SK-N-SH (cell line): ENCODE data around the gene OR1N1. TPM values are rescaled to one million over a fixed set of nuclear protein-coding genes. Genes with fewer than 3 reads are reported as not detected.

Source experiments
- CTCF ChIA-PET: fragments of 300-600, 350-600 bp; formaldehyde crosslinking; extraction: SDS; loops from one replicate; lab custom pipeline; 2021; lab: Yijun Ruan, JAX
- POLR2A ChIA-PET: fragments of 350-600 bp; sonication (Branson Sonifier 250); formaldehyde crosslinking; extraction: SDS; loops from one replicate; lab custom pipeline; 2020; ENCODE audit warnings: antibody characterized with exemption, inconsistent platforms; lab: Yijun Ruan, JAX
- DNase-seq: peaks from one replicate; pipeline ENCODE4 v3.0.0; 2012
- H2AFZ ChIP-seq: fragments of 200-600 bp; sonication (generic); 2 replicates; pipeline ENCODE4 v1.8.1; 2016; ENCODE audit warnings: antibody characterized with exemption, mild to moderate bottlenecking, low read depth
- H3F3A ChIP-seq: fragments of 200-600 bp; sonication (generic); replicated peaks from 2 replicates; pipeline ENCODE3; 2016; ENCODE audit warnings: antibody characterized with exemption, mild to moderate bottlenecking; ENCODE audit not compliant: insufficient read depth
- H3K27ac ChIP-seq, 2 experiments: fragments of 200-500 bp in 1 of 2; fragments of 200-600 bp in 1 of 2; sonication (Bioruptor generic) in 1 of 2; sonication (generic), shearing (Covaris generic) in 1 of 2; 2 replicates each; pipeline versions ENCODE4 v1.5.1 to v1.6.1; 2014 to 2016; ENCODE audit warnings: low read depth in 2 of 2, inconsistent platforms in 1 of 2, low read length in 1 of 2, mild to moderate bottlenecking in 1 of 2, mixed read lengths in 1 of 2
- H3K27me3 ChIP-seq: fragments of 200-600 bp; sonication (generic), shearing (Covaris generic); 2 replicates; pipeline ENCODE4 v1.6.1; 2016; ENCODE audit warnings: mixed run types; ENCODE audit not compliant: insufficient read depth
- H3K36me3 ChIP-seq, 2 experiments: fragments of 200-500 bp in 1 of 2; fragments of 200-600 bp in 1 of 2; sonication (Bioruptor generic) in 1 of 2; sonication (generic) in 1 of 2; replicated peaks in 1 of 2; 2 replicates each; pipeline versions ENCODE3 to v1.5.1; 2014 to 2016; ENCODE audit warnings: low read length in 1 of 2, mild to moderate bottlenecking in 1 of 2; ENCODE audit not compliant: insufficient read depth in 2 of 2, control insufficient read depth in 1 of 2
- H3K4me1 ChIP-seq, 2 experiments: fragments of 200-500 bp in 1 of 2; fragments of 200-600 bp in 1 of 2; sonication (Bioruptor generic) in 1 of 2; sonication (generic), shearing (Covaris generic) in 1 of 2; 2 replicates each; pipeline versions ENCODE4 v1.5.1 to v1.6.1; 2014 to 2016; ENCODE audit warnings: low read depth in 1 of 2, low read length in 1 of 2, mixed run types in 1 of 2; ENCODE audit not compliant: insufficient read depth in 2 of 2, control insufficient read depth in 1 of 2
- H3K4me2 ChIP-seq: fragments of 200-600 bp; sonication (generic), shearing (Covaris generic); 2 replicates; pipeline ENCODE4 v1.6.1; 2017; ENCODE audit warnings: mixed run types
- H3K4me3 ChIP-seq, 2 experiments: fragments of 200-500 bp in 1 of 2; fragments of 200-600 bp in 1 of 2; sonication (Bioruptor generic) in 1 of 2; sonication (generic), shearing (Covaris generic) in 1 of 2; 2 replicates each; pipeline versions ENCODE4 v1.5.1 to v1.8.1; 2014 to 2016; ENCODE audit warnings: low read depth in 2 of 2, inconsistent platforms in 1 of 2, low read length in 1 of 2, mild to moderate bottlenecking in 1 of 2, mixed read lengths in 1 of 2, moderate library complexity in 1 of 2
- H3K79me2 ChIP-seq: fragments of 200-600 bp; sonication (generic); 2 replicates; pipeline ENCODE4 v1.8.1; 2017; ENCODE audit warnings: mild to moderate bottlenecking; ENCODE audit not compliant: insufficient read depth
- H3K9ac ChIP-seq: fragments of 200-600 bp; sonication (generic); 2 replicates; pipeline ENCODE4 v1.6.1; 2017; ENCODE audit warnings: mixed run types
- H3K9me2 ChIP-seq: fragments of 200-600 bp; sonication (generic); 2 replicates; pipeline ENCODE4 v1.6.1; 2017; ENCODE audit warnings: mixed run types
- H3K9me3 ChIP-seq: fragments of 200-600 bp; sonication (generic); 2 replicates; pipeline ENCODE4 v1.6.1; 2017; ENCODE audit warnings: mixed run types, mild to moderate bottlenecking, moderate library complexity
- H4K20me1 ChIP-seq: fragments of 200-600 bp; sonication (generic); 2 replicates; pipeline ENCODE4 v1.6.1; 2017; ENCODE audit warnings: mild to moderate bottlenecking, mixed run types; ENCODE audit not compliant: insufficient read depth
- CHD2 ChIP-seq: fragments of 150-350 bp; IDR thresholded peaks from 2 replicates; pipeline ENCODE4 v1.6.1; 2018; ENCODE audit warnings: low read length; ENCODE audit not compliant: partially characterized antibody
- EP300 ChIP-seq, 2 experiments: IDR thresholded peaks; 2 replicates each; pipeline versions ENCODE4 v1.4.0 to v1.6.1; 2012; ENCODE audit warnings: borderline replicate concordance in 1 of 2, low read depth in 1 of 2, low read length in 1 of 2
- FOXJ3 ChIP-seq: sonication (generic); formaldehyde crosslinking; IDR thresholded peaks from 2 replicates; pipeline ENCODE4 v1.5.1; 2020; ENCODE audit warnings: mild to moderate bottlenecking, missing genetic modification reagents
- GATA2 ChIP-seq: sonication (generic); formaldehyde crosslinking; IDR thresholded peaks from 2 replicates; pipeline ENCODE4 v1.5.0; 2020; ENCODE audit warnings: mild to moderate bottlenecking, missing genetic modification reagents
- MEF2A ChIP-seq: IDR thresholded peaks from 2 replicates; pipeline ENCODE4 v1.4.0; 2012; ENCODE audit warnings: low read depth, borderline replicate concordance
- NFIC ChIP-seq: IDR thresholded peaks from 2 replicates; pipeline ENCODE4 v1.4.0; 2012; ENCODE audit warnings: borderline replicate concordance
- NRF1 ChIP-seq: IDR thresholded peaks from 2 replicates; pipeline ENCODE4 v1.6.1; 2012; ENCODE audit warnings: low read depth, mild to moderate bottlenecking, low read length
- POLR2AphosphoS5 ChIP-seq: IDR thresholded peaks from 2 replicates; pipeline ENCODE4 v1.6.1; 2012; ENCODE audit warnings: low read depth, low read length
- RFX5 ChIP-seq: IDR thresholded peaks from 2 replicates; pipeline ENCODE4 v1.6.1; 2012; ENCODE audit warnings: mild to moderate bottlenecking, improper control_type of control experiment, low read length
- SMC3 ChIP-seq: IDR thresholded peaks from 2 replicates; pipeline ENCODE4 v1.6.1; 2012; ENCODE audit warnings: low read depth, low read length, improper control_type of control experiment
- TAF1 ChIP-seq: IDR thresholded peaks from 2 replicates; pipeline ENCODE4 v1.6.1; 2012; ENCODE audit warnings: low read depth, mild to moderate bottlenecking, low read length, moderate library complexity, borderline replicate concordance
- TEAD4 ChIP-seq: IDR thresholded peaks from 2 replicates; pipeline ENCODE4 v1.4.0; 2012; ENCODE audit warnings: mild to moderate bottlenecking, borderline replicate concordance; ENCODE audit not compliant: insufficient read depth
- YY1 ChIP-seq: IDR thresholded peaks from 2 replicates; pipeline ENCODE4 v1.4.0; 2012; ENCODE audit warnings: low read depth, mild to moderate bottlenecking
- WGBS: methylation state at CpG from one replicate; pipeline ENCODE4 v1.1.6; 2017; ENCODE audit warnings: low lambda C conversion rate; 5-methylcytosine and 5-hydroxymethylcytosine counted together
- polyA plus RNA-seq, 3 experiments: library from polyadenylated mRNA; depleted of rRNA; stranded (reverse); fragments of >200 nt; gene quantifications; 2 replicates each; pipeline ENCODE4 v1.2.3, GENCODE V29; 2012
- TF ChIP-seq, protein P1 (sequence below): IDR thresholded peaks from 2 replicates; pipeline ENCODE4 v1.6.1; 2012; ENCODE audit warnings: mild to moderate bottlenecking, low read depth, low read length, moderate library complexity
- TF ChIP-seq, protein P2 (sequence below): fragments of 150-350 bp; IDR thresholded peaks from 2 replicates; pipeline ENCODE4 v1.6.1; 2016; ENCODE audit warnings: mild to moderate bottlenecking, low read depth, low read length
- TF ChIP-seq, protein P3 (sequence below): IDR thresholded peaks from 2 replicates; pipeline ENCODE4 v1.4.0; 2012; ENCODE audit warnings: low read depth, borderline replicate concordance
- TF ChIP-seq, protein P4 (sequence below): IDR thresholded peaks from 2 replicates; pipeline ENCODE4; 2012

OR1N1 gene
- polyA plus RNA-seq, 1 of the 3 experiments (the other 2 are of a cell fraction): not detected

DNA sequence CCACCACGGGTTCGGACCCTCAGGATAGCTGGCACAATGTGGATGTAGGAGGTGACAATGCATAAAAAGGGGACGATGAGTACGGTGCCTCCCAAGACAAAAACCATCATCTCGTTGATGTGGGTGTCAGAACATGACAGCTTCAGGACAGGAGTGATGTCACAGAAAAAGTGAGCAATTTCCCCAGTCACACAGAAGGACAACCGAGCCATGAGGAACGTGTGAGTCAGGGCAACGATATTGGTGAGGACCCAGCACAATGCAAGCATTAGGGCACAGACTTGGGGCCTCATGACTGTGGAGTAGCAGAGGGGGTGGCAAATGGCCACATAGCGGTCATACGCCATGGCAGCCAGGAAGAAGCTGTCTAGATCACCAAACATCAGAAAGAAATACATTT is 491 bp downstream of the OR1N1 start:
- no peak overlapping the region for H2AFZ ChIP-seq
- H3K4me1 ChIP-seq: no peaks in the 10 kb centered on the region
- no peak overlapping the region for H3K27ac ChIP-seq
- no peak overlapping the region for H3K4me2 ChIP-seq
- H4K20me1 ChIP-seq: no peaks in the 10 kb centered on the region
- no peak for DNase-seq
- H3K79me2 ChIP-seq: no peaks in the 10 kb centered on the region
- WGBS: 21% methylated on average over 10 of the region's 10 CpGs
- ChIA-PET CTCF (no interaction called here), POLR2A (no interaction called here)
- TF ChIP-seq RFX5 (no peak), FOXJ3 (CRISPR knock-in tag) (no peak), POLR2AphosphoS5 (no peak), TEAD4 (no peak), SMC3 (no peak), GATA2 (CRISPR knock-in tag) (no peak)
- TF ChIP-seq, protein P1, sequence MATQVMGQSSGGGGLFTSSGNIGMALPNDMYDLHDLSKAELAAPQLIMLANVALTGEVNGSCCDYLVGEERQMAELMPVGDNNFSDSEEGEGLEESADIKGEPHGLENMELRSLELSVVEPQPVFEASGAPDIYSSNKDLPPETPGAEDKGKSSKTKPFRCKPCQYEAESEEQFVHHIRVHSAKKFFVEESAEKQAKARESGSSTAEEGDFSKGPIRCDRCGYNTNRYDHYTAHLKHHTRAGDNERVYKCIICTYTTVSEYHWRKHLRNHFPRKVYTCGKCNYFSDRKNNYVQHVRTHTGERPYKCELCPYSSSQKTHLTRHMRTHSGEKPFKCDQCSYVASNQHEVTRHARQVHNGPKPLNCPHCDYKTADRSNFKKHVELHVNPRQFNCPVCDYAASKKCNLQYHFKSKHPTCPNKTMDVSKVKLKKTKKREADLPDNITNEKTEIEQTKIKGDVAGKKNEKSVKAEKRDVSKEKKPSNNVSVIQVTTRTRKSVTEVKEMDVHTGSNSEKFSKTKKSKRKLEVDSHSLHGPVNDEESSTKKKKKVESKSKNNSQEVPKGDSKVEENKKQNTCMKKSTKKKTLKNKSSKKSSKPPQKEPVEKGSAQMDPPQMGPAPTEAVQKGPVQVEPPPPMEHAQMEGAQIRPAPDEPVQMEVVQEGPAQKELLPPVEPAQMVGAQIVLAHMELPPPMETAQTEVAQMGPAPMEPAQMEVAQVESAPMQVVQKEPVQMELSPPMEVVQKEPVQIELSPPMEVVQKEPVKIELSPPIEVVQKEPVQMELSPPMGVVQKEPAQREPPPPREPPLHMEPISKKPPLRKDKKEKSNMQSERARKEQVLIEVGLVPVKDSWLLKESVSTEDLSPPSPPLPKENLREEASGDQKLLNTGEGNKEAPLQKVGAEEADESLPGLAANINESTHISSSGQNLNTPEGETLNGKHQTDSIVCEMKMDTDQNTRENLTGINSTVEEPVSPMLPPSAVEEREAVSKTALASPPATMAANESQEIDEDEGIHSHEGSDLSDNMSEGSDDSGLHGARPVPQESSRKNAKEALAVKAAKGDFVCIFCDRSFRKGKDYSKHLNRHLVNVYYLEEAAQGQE: no peak
- TF ChIP-seq, protein P2, sequence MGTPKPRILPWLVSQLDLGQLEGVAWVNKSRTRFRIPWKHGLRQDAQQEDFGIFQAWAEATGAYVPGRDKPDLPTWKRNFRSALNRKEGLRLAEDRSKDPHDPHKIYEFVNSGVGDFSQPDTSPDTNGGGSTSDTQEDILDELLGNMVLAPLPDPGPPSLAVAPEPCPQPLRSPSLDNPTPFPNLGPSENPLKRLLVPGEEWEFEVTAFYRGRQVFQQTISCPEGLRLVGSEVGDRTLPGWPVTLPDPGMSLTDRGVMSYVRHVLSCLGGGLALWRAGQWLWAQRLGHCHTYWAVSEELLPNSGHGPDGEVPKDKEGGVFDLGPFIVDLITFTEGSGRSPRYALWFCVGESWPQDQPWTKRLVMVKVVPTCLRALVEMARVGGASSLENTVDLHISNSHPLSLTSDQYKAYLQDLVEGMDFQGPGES: no peak
- no peaks in the 10 kb centered on the region for H3K9me3 ChIP-seq
- no peak overlapping the region for H3K4me3 ChIP-seq
- peaks cover 8% of the 10 kb centered on the region for H3K27me3 ChIP-seq
- H3K9ac ChIP-seq: no peak overlapping the region
- H3F3A ChIP-seq: no peaks in the 10 kb centered on the region
- H3K36me3 ChIP-seq: no peaks in the 10 kb centered on the region
- no peaks in the 10 kb centered on the region for H3K9me2 ChIP-seq

DNA sequence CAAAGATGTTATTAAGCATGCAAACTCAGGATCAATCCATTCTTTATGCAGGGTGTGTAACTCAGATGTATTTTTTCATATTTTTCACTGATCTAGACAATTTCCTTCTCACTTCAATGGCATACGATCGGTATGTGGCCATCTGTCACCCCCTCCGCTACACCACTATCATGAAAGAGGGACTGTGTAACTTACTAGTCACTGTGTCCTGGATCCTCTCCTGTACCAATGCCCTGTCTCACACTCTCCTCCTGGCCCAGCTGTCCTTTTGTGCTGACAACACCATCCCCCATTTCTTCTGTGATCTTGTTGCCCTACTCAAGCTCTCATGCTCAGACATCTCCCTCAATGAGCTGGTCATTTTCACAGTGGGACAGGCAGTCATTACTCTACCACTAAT is 7.7 kb downstream of the OR1N1 start:
- DNase-seq: no peak
- ChIA-PET POLR2A (no interaction called here), CTCF (interaction anchor here (1.8 kb wide), 1 partner anchor 21 kb away, joined by 5 read pairs; no protein-coding TSS in a partner anchor)
- TF ChIP-seq, protein P3, sequence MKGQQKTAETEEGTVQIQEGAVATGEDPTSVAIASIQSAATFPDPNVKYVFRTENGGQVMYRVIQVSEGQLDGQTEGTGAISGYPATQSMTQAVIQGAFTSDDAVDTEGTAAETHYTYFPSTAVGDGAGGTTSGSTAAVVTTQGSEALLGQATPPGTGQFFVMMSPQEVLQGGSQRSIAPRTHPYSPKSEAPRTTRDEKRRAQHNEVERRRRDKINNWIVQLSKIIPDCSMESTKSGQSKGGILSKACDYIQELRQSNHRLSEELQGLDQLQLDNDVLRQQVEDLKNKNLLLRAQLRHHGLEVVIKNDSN: no peak
- TF ChIP-seq CHD2 (no peak), TAF1 (no peak), YY1 (no peak), NRF1 (no peak), EP300 (IDR thresholded peaks at IDR 0.05; ENCODE audit: borderline replicate concordance in 1 of 2, low read depth in 1 of 2, low read length in 1 of 2) (no peak), NFIC (no peak), MEF2A (no peak)
- TF ChIP-seq, protein P4, sequence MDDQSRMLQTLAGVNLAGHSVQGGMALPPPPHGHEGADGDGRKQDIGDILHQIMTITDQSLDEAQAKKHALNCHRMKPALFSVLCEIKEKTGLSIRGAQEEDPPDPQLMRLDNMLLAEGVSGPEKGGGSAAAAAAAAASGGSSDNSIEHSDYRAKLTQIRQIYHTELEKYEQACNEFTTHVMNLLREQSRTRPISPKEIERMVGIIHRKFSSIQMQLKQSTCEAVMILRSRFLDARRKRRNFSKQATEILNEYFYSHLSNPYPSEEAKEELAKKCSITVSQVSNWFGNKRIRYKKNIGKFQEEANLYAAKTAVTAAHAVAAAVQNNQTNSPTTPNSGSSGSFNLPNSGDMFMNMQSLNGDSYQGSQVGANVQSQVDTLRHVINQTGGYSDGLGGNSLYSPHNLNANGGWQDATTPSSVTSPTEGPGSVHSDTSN: no peak
- Histone ChIP-seq H3K9me3 (no peaks in the 10 kb centered on the region), H3K9ac (no peak overlapping the region), H2AFZ (no peak overlapping the region), H3K79me2 (no peaks in the 10 kb centered on the region), H4K20me1 (no peaks in the 10 kb centered on the region), H3K27ac (no peak overlapping the region), H3K4me3 (no peak overlapping the region), H3K9me2 (no peaks in the 10 kb centered on the region), H3K27me3 (peaks cover 7% of the 10 kb centered on the region; the same call in 1 of the 2 replicates), H3F3A (no peaks in the 10 kb centered on the region), H3K36me3 (no peaks in the 10 kb centered on the region), H3K4me1 (no peaks in the 10 kb centered on the region), H3K4me2 (no peak overlapping the region)
- 35% methylated on average over 3 of the region's 3 CpGs for WGBS
